NCI-H69 (cell line): ENCODE results near the gene GRPEL2.

Source experiments
- DNase-seq: peaks from one replicate; lab custom pipeline; 2025; lab: John Stamatoyannopoulos, UW

The GRPEL2 gene

GRCh38 chr5:149345147-149345891 lies at the start of gene GRPEL2:
Gene GRPEL2 (plus strand): TSS chr5:149345499. CDS start chr5:149345540, 41 bp downstream.
- peak; percentile 99 for DNase-seq

- no peak for DNase-seq
These were observed 47.8 kb upstream of the GRPEL2 start for GRCh38 chr5:149297340-149298025.

- DNase-seq: no peak
These were observed 47.1 kb upstream of the GRPEL2 start for GRCh38 chr5:149298163-149298562.

- no peak for DNase-seq
These were observed 46.4 kb upstream of the GRPEL2 start for GRCh38 chr5:149298842-149299404.

- no peak for DNase-seq
These were observed 45.7 kb upstream of the GRPEL2 start for GRCh38 chr5:149299451-149300054.

- DNase-seq: no peak
These were observed 44.9 kb upstream of the GRPEL2 start for GRCh38 chr5:149300441-149300840.

- DNase-seq: no peak
These were observed 44.1 kb upstream of the GRPEL2 start for GRCh38 chr5:149301049-149301743.

GRCh38 chr5:149301744-149302380 lies 43.4 kb upstream of the GRPEL2 start:
- DNase-seq: no peak

- DNase-seq: no peak
These were observed 42.7 kb upstream of the GRPEL2 start for GRCh38 chr5:149302641-149303040.

- no peak for DNase-seq
These were observed 42.1 kb upstream of the GRPEL2 start for GRCh38 chr5:149303210-149303609.

- DNase-seq: no peak
These were observed 40.9 kb upstream of the GRPEL2 start for GRCh38 chr5:149304195-149305078.

- DNase-seq: no peak
These were observed 35.9 kb upstream of the GRPEL2 start for GRCh38 chr5:149309354-149309753.

GRCh38 chr5:149310488-149310887 lies 34.8 kb upstream of the GRPEL2 start:
- no peak for DNase-seq

GRCh38 chr5:149310947-149311658 lies 34.2 kb upstream of the GRPEL2 start:
- DNase-seq: peak; percentile 13

GRCh38 chr5:149313151-149313841 lies 32.0 kb upstream of the GRPEL2 start:
- peak; percentile 34 for DNase-seq

- peak; percentile 8 for DNase-seq
These were observed 30.7 kb upstream of the GRPEL2 start for GRCh38 chr5:149314571-149315111.

- DNase-seq: no peak
These were observed 29.5 kb upstream of the GRPEL2 start for GRCh38 chr5:149315753-149316152.

- peak; percentile 62 for DNase-seq
These were observed 27.8 kb upstream of the GRPEL2 start for GRCh38 chr5:149317281-149318048.
